G401 (cell line): Measurements from ENCODE around the gene BRME1. TPM values are rescaled to one million over a fixed set of nuclear protein-coding genes. Genes with fewer than 3 reads are reported as not detected.
"Not testable (repeated sequence)": the region's sequence is repeated elsewhere in the genome, so short reads cannot be mapped to it uniquely, and the experiment has no call there.

Experiments used
- DNase-seq: peaks from one replicate; pipeline ENCODE4 v3.0.0-alpha.2; 2015; ENCODE audit warnings: low spot score
- in situ Hi-C: cut with HindIII; loops from 2 replicates; pipeline ENCODE4 v1.10.0; 2016; ENCODE audit warnings: low sequenced_read_pairs, mixed read lengths
- total RNA-seq: library from RNA; depleted of rRNA; stranded (reverse); fragments of >200 nt; shearing (Covaris generic); gene quantifications from 2 replicates; pipeline ENCODE4 v1.2.3, GENCODE V29; 2014

Gene BRME1
- total RNA-seq, 1 experiment from 2014 or later, result 6.6 TPM

DNA sequence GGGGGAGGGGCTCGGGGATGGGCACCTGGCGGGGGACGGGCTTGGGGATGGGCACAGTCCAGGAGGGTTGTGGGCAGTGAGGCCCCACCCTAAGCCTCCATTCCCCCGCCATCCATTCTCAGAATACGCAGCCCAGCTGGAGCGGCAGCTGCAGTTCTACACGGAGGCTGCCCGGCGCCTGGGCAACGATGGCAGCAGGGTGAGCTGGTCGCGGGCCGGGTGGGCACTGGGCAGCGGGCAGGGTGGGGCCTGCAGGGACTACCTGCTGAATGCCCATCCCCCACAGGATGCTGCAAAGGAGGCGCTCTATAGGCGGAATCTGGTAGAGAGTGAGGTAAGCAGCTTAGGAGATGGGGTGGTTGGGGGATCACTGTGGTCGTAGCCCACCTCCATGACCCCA is 24.0 kb upstream of the BRME1 start:
- no peak for DNase-seq

DNA sequence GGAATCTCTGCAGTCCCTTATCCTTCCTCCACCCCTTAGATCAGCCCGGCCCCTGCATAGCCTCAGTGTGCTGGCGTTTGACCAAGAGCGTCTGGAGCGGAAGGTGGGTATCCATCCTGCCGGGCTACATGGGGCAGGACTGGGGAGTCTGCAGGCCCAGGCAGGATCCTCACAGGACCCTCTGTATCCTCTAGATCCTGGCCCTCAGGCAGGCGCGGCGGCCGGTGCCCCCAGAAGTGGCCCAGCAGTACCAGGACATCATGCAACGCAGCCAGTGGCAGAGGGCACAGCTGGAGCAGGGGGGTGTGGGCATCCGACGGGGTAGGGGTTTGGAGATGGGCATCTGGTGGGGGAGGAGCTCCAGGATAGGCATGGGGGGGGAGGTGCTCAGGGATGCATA is 23.4 kb upstream of the BRME1 start:
- no peak for DNase-seq
- in situ Hi-C loops, result no loop called here

More for the DNA sequence above, 24.0 kb upstream of the BRME1 start:
- in situ Hi-C loops, result no loop called here

DNA sequence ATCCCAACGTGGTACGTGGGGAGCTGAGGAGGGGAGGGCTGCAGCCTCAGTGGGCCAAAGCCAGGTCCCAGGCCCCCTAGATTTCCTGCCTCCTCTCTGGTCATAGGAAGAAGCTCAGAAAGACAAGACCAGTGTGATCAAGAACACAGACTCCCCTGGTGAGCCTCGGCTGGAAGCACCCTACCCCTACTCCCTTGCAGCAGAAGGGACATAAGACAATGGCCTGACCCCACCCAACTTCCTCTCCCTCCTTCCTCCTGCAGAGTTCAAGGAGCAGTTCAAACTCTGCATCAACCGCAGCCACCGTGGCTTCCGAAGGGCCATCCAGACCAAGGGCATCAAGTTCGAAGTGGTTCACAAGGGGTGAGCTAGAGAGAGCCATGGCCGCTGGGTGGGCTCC is 20.8 kb upstream of the BRME1 start:
- no peak for DNase-seq
- in situ Hi-C loops, result no loop called here

DNA sequence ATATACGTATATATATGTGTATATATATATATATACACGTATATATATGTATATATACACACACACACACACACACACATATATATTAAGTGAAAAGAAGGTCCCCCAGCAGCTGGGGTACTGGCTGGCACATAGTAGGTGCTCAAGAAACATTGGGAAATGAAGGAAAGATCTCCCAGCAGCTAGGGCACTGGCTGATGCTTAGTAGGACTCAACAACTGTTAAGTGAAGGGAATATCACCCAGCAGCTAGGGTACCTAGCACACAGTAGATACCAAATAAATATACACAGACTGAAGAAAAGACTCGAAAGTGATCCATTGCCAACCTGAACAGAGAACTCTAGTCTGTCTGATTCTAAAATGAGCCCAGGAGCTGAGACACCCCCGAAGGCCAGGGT is 20.1 kb upstream of the BRME1 start:
- in situ Hi-C loops, result no loop called here
- no peak for DNase-seq

DNA sequence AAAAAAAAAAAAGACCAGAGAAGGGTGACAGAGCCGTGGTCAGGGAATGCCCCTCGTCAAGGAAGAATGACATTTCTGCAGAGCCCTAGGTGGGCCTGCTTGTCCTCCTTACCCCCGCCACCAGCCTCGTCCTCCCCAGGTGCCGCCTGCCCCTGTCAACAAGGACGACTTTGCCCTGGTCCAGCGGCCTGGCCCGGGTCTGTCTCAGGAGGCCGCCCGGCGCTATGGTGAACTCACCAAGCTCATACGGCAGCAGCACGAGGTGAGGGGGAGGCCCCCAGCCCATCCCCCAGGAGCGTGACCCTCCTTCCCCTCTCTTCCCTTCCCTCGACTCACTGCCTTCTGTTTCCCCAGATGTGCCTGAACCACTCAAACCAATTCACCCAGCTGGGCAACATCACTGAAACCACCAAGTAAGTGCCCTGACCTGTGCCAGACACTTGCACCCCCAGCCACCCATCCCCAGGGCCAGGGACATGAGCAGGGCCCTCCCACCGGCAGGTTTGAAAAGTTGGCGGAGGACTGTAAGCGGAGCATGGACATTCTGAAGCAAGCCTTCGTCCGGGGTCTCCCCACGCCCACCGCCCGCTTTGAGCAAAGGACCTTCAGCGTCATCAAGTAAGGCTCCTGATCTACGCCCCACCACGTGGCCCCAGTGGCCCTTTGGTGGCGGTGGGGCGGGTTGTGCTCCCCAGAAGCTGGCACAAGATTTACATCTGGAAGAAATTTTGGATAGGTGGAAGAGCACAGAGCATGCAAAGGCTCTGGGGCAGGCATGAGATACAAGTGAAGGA is 17.5 kb upstream of the BRME1 start:
- no peak for DNase-seq
- in situ Hi-C loops, result loop anchor here (25.0 kb wide), 1 partner anchor 164 kb away; the partner anchor contains the start of genes C19orf67 and SAMD1

DNA sequence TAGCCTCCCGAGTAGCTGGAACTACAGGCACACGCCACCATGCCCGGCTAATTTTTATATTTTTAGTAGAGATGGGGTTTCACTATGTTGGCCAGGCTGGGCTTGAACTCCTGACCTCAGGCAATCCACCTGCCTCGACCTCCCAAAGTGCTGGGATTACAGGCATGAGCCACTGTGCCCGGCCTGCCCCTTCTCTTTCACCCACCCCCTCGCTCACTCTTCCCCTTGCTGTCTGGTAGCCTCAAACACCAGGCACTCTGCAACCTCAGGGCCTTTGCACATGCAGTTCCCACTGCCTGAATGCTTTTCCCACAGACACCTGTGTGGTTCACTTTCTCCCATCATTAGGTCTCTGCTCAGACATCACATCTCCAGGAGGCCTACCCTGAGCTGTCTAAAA is 16.2 kb upstream of the BRME1 start:
- in situ Hi-C loops, result loop anchor here (25.0 kb wide), 1 partner anchor 165 kb away; the partner anchor contains the start of genes C19orf67 and SAMD1
- not testable (repeated sequence) for DNase-seq

DNA sequence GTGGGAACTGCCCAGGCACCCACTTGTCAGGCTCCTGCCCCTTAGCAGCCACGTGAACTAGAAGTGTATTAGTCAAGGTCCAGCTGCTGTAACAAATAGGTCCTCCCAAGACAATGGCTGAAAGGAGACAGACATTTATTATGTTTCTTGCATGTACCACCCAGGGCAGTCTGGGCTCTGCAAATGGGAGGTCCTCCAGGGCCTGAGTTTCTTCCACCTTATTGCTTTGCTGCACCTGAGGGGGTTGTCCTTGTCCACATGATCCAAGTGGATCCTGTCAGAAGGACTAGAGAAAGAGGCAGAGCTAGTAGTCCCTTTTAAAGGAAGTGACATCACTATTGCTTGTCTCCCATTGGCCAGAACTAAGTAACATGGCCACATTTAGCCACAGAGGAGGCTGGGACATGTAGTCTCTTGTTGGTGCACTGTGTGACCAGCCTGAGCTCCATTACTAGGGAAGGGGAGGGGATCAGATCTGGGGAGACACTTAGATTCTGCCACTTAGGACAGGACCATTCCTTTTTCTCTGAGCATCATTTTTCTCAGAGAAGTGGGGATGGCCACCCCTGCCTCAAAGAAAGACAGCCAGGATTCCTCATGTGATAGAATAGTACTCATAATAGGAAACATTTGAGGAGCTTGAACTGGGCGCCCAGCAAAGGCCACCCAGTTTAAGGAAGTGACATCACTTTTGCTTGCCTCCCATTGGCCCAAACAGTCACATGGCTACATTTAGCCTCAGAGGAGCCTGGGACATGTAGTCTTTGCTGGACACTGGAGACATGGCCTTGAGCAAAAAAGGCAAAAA is 15.2 kb upstream of the BRME1 start:
- in situ Hi-C loops, result loop anchor here (25.0 kb wide), 1 partner anchor 166 kb away; the partner anchor contains the start of genes C19orf67 and SAMD1
- peak; percentile 73 for DNase-seq

DNA sequence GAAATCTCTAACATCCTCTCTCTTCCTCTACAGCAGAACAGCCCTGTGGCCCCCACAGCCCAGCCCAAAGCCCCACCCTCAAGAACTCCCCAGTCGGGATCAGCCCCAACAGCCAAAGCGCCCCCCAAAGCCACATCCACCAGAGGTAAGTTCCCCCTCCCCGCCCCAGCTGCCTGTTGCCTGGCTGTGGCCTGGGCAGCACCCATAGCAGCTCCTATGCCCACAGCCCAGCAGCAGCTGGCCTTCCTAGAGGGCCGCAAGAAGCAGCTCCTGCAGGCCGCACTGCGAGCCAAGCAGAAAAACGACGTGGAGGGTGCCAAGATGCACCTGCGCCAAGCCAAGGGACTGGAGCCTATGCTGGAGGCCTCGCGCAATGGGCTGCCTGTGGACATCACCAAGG is 14.6 kb upstream of the BRME1 start:
- DNase-seq, result no peak
- in situ Hi-C loops, result loop anchor here (25.0 kb wide), 1 partner anchor 167 kb away; the partner anchor contains the start of genes C19orf67 and SAMD1

DNA sequence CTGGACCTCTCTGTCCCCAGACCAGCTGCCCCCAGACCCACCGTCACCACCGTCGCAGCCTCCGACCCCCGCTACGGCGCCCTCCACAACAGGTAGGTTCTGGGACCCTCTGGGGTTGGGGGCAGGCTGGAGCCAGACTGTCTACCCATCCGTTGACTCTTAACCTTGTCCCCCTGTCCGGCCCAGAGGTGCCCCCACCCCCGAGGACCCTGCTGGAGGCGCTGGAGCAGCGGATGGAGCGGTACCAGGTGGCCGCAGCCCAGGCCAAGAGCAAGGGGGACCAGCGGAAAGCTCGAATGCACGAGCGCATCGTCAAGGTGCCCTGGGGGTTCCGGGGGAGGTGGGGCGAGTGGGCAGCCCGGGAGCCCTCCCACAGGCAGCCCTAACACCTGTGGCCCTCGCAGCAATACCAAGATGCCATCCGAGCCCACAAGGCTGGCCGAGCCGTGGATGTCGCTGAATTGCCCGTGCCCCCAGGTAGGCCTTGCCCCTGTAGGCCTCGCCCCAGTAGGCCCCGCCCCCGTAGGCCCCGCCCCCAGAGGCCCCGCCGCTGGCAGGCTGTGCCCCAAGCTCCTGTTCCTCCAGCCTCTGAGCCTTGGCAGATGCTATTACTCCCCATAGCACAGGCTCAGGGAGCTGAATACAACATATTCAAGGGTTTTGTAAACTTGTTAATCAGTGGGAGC is 13.0 kb upstream of the BRME1 start:
- in situ Hi-C loops, result loop anchor here (25.0 kb wide), 1 partner anchor 168 kb away; the partner anchor contains the start of genes C19orf67 and SAMD1
- no peak for DNase-seq

DNA sequence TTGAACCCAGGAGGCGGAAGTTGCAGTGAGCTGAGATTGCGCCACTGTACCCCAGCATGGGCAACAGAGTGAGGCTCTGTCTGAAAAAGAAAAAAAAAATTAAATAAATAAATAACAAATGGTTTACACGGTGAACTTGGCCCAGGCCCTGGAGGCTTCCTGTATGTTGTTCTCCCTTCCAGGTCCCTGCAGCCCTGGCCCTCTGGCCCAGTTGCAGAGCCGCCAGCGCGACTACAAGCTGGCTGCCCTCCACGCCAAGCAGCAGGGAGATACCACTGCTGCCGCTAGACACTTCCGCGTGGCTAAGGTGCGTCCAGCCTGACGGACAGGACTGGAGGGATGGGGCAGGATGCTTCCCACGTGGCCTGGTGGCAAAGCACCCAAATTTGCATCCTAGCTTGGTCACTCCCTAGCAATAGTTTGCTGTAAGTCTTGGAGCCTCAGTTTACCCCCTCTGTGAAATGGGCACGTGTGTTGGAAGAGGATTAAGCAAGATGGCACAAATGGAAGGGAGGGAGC is 12.0 kb upstream of the BRME1 start:
- DNase-seq, result peak; percentile 46

DNA sequence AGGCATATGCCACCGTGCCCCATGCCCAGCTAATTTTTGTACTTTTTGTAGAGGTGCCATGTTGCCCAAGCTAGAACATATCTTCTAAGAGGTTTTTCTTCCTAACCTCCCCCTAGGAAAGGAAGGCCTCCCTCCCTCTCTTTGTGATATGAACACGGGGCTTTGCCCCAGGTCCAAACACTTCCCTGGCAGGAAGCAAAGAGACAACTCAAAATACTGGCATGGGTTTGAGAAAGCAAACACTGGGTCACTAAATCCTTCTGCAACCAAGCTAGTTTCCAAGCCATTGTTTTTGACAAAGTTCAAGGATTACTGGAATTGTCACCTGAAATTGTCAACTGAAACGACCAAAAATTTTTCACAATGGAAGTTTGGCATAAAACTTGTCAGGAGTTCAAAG is 8.9 kb upstream of the BRME1 start:
- in situ Hi-C loops, result loop anchor here (25.0 kb wide), 1 partner anchor 173 kb away; the partner anchor contains the start of genes C19orf67 and SAMD1
- no peak for DNase-seq

More for the DNA sequence above, 12.0 kb upstream of the BRME1 start:
- in situ Hi-C loops, result loop anchor here (25.0 kb wide), 1 partner anchor 169 kb away; the partner anchor contains the start of genes C19orf67 and SAMD1

DNA sequence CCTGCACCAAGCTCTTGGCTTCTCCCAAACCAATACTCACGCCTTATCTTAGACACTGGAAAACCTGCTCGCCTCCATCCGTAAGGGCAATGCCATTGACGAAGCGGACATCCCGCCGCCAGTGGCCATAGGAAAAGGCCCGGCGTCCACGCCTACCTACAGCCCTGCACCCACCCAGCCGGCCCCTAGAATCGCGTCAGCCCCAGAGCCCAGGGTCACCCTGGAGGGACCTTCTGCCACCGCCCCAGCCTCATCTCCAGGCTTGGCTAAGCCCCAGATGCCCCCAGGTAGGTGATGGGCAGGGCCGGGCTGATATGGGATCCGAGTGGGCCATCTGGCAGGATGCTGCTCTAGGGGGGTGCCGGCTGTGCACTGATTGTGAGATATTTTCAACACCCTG is 7.4 kb upstream of the BRME1 start:
- in situ Hi-C loops, result loop anchor here (25.0 kb wide), 1 partner anchor 174 kb away; the partner anchor contains the start of genes C19orf67 and SAMD1
- no peak for DNase-seq

DNA sequence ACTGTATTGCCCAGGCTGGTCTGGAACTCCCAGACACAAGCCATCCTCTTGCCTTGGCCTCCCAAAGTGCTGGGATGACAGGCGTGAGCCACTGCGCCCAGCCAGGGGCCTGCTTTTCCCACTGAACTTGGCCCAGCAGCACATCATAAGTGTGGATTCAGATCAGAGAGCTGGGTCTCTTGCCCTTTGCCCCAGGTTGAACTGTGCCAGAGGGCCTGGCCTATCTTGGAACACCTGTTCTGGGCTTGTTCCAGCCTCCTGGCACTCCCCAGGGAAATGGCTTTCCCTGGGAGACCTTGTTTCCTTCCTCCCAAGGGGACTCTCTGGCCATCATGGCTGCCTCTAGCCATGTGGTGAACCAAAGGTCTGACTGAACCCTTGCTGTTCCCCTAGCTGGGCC is 3.5 kb upstream of the BRME1 start:
- no peak for DNase-seq
- in situ Hi-C loops, result loop anchor here (25.0 kb wide), 1 partner anchor 178 kb away; the partner anchor contains the start of genes C19orf67 and SAMD1

DNA sequence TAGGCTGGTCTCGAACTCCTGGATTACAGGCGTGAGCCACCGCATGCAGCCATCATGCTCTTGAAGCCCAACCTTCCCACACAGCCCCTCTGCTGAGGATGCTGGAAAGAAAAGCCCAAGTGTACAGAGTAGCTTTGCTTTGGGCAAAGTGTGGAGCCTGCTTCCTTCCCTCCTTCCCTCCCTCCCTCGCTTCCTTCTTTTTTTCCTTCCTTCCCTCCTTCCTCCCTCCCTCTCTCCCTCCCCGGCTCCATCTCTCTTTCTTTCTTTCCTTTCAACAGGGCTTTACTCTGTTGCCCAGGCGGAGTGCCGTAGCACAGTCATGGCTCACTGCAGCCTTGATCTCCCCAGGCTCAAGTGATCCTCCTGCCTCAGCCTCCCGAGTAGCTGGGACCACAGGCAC is 2.8 kb upstream of the BRME1 start:
- in situ Hi-C loops, result loop anchor here (25.0 kb wide), 1 partner anchor 179 kb away; the partner anchor contains the start of genes C19orf67 and SAMD1
- DNase-seq, result no peak

DNA sequence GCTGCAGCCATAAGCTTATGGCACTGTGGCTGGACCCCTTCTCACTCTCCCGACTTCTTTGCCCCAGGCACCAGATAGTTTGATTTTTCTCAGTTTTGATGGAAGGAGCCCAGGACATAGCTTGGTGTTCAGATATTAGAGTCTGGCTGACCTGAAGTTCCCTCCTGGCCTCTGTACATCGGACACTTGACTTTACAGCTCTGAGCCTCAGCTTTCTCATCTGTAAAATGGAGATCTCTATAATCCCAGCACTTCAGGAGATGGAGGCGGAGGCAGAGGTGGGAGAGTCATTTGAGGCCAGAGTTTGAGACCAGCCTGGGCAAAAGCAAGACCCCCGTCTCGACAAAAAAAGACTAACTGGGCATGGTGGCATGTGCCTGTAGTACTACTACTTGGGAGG is 993 bp upstream of the BRME1 start:
- in situ Hi-C loops, result loop anchor here (25.0 kb wide), 1 partner anchor 180 kb away; the partner anchor contains the start of genes C19orf67 and SAMD1
- DNase-seq, result no peak

DNA sequence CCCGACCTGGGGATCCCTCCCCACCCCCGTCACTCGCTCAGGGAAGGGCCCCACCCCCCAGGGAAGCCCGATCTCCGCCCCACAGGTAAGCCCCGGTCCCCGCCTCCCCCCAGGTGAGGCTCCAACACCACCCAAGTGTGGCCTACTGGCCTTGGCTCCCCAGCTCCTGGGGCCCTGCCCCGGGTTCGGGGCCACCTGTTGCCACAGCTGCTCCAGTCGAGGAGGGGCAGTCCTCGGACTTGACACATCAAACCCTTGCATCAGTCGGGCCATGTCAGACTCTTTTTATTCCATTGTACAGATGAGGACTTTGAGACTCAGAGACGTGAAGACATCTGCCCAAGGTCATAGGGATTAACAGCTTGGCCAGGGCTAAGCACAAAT is 596 bp upstream of the BRME1 start:
- in situ Hi-C loops, result loop anchor here (25.0 kb wide), 1 partner anchor 181 kb away; the partner anchor contains the start of genes C19orf67 and SAMD1
- DNase-seq, result no peak

DNA sequence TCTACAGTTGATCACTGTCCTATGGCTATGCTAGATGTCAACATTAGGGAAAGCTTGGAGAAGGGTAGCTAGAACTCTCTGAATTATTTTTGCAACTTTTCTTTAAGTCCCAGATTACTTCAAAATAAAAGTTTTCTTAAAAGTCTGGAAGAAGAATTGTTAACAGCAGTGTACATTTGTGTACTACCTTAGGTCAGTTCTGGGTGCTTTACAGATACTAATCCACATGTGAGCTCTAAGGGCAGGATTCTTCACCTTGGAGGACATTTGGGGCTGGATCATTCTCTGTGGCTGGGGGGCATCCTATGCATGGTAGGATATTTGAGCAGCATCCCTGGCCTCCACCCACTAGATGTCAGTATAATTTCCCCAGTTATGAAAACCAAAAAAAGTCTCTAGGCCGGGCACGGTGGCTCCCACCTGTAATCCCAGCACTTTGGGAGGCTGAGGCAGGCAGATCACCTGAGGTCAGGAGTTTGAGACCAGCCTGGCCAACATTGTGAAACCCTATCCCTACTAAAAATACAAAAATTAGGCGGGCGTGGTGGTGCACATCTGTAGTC is 2.8 kb downstream of the BRME1 start:
- no peak for DNase-seq

DNA sequence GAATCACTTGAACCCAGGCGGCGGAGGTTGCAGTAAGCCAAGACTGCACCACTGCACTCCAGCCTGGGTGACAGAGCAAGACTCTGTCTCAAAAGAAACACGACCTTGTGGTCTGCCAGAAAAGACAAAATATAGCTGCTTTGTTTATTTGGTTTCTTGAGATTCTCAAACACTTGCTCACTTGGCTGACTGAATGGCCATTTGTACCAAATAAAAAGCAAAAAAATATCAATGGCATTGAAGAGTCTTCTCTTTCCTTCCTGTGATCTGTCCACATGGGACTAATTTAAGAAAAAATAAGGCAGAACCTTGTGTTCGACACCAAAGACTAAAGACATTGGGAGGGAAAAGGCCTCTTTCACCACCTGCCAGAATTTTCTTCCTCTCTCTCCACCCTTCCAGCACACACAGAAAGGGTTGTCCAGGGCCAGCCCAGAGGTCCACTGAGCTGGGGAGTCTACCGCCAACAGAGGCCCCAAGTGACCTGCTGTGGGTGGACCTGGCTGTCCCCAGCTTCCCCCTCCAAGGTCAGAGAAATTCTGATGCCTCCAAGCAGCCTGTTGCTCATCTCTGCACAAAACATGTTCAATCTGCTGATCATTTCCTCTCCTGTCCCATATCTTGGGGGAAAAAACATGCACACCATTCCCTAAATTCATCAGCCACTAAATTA is 5.9 kb downstream of the BRME1 start:
- DNase-seq, result no peak
- in situ Hi-C loops, result loop anchor here (25.0 kb wide), 1 partner anchor 187 kb away; the partner anchor contains the start of genes C19orf67 and SAMD1

More for the DNA sequence above, 2.8 kb downstream of the BRME1 start:
- in situ Hi-C loops, result loop anchor here (25.0 kb wide), 1 partner anchor 184 kb away; the partner anchor contains the start of genes C19orf67 and SAMD1
